Measurements from ENCODE around the gene GRIK4. TPM values are rescaled to one million over a fixed set of nuclear protein-coding genes. Genes with fewer than 3 reads are reported as not detected.

The GRIK4 gene
- total and polyA plus RNA-seq, 2 donors (not counting 1 experiment from before 2014, with no cell fraction given): 0.12 to 0.27 TPM

DNA sequence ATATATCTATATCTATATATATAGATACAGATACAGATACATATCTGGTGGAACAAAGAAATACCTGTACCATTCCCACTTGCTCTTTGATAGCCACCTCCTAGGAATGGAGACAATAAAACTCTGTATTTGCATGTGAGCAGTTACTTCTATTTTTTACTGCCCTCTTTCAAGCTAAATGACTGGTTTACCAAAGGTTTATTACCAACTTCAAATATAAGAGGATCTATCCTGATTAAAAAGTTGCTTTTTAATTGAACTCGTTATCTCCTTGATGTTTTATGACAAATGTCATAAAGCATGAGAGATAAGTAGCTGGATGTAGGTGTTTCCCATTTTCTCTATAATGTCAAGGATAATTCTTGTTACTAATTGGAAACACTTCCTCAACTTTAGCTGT is 21.7 kb upstream of the GRIK4 start:
- DNase-seq (no peak), ATAC-seq (ENCODE audit: low read depth) (no peak)
- Histone ChIP-seq H3K79me2 (ENCODE audit: control insufficient read depth, insufficient read depth, low read length) (no peaks in the 10 kb centered on the region), H3K36me3 (replicated peaks in 1 of 2; ENCODE audit: control extremely low read depth in 1 of 2, control insufficient read depth in 1 of 2, extremely low read depth in 1 of 2, insufficient read depth in 2 of 2, low read length in 1 of 2) (peaks cover 0 to 3% of the 10 kb centered on the region in 2 experiments), H3K27ac (ENCODE audit: low read length in 2 of 2) (no peak overlapping the region), H2AFZ (ENCODE audit: insufficient read depth, low read depth, low read length, poor library complexity, severe bottlenecking) (no peak overlapping the region), H3K4me1 (ENCODE audit: control insufficient read depth in 2 of 2, insufficient read depth in 2 of 2, low read length in 2 of 2) (no peaks in the 10 kb centered on the region), H3K4me3 (ENCODE audit: control extremely low read depth in 1 of 5, extremely low read depth in 1 of 5, insufficient read depth in 1 of 5, low read depth in 2 of 5, low read length in 4 of 5) (no peak overlapping the region), H3K4me2 (replicated peaks; ENCODE audit: low read depth, low read length, poor library complexity, severe bottlenecking) (no peak overlapping the region), H3K27me3 (replicated peaks in 1 of 4; ENCODE audit: control extremely low read depth in 1 of 4, control insufficient read depth in 3 of 4, insufficient read depth in 4 of 4, low read length in 3 of 4) (no peaks in the 10 kb centered on the region), H4K20me1 (ENCODE audit: control insufficient read depth, insufficient read depth, low read length, poor library complexity, severe bottlenecking) (no peaks in the 10 kb centered on the region), H3K9me3 (ENCODE audit: control extremely low read depth in 1 of 3, control insufficient read depth in 2 of 3, insufficient read depth in 1 of 3, low read length in 2 of 3) (no peaks in the 10 kb centered on the region), H3K9ac (ENCODE audit: low read length) (no peak overlapping the region)
- H3K27me3 Mint-ChIP-seq: no peaks in the 10 kb centered on the region
- ChIA-PET CTCF (interaction anchor here (0.8 kb wide), 1 partner anchor 156 kb away, joined by 4 read pairs; no protein-coding TSS in a partner anchor), POLR2A (no interaction called here)
- no CpG with 5 or more reads among the region's 1 CpG for WGBS (ENCODE audit: insufficient coverage)
- H3K4me3 Mint-ChIP-seq: no peak overlapping the region
- H3K9me3 Mint-ChIP-seq (ENCODE audit: insufficient read depth): no peaks in the 10 kb centered on the region
- no peak for TF ChIP-seq EZH2 (IDR thresholded peaks at IDR 0.05; ENCODE audit: borderline replicate concordance, insufficient read depth, low read depth, low read length, poor library complexity, severe bottlenecking)
- TF ChIP-seq, protein P1, sequence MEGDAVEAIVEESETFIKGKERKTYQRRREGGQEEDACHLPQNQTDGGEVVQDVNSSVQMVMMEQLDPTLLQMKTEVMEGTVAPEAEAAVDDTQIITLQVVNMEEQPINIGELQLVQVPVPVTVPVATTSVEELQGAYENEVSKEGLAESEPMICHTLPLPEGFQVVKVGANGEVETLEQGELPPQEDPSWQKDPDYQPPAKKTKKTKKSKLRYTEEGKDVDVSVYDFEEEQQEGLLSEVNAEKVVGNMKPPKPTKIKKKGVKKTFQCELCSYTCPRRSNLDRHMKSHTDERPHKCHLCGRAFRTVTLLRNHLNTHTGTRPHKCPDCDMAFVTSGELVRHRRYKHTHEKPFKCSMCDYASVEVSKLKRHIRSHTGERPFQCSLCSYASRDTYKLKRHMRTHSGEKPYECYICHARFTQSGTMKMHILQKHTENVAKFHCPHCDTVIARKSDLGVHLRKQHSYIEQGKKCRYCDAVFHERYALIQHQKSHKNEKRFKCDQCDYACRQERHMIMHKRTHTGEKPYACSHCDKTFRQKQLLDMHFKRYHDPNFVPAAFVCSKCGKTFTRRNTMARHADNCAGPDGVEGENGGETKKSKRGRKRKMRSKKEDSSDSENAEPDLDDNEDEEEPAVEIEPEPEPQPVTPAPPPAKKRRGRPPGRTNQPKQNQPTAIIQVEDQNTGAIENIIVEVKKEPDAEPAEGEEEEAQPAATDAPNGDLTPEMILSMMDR (IDR thresholded peaks at IDR 0.05): no peak
- H3K4me1 Mint-ChIP-seq: no peaks in the 10 kb centered on the region
- H3K27ac Mint-ChIP-seq: no peak overlapping the region
- intact Hi-C loops (cut with micrococcal nuclease): no loop called here

DNA sequence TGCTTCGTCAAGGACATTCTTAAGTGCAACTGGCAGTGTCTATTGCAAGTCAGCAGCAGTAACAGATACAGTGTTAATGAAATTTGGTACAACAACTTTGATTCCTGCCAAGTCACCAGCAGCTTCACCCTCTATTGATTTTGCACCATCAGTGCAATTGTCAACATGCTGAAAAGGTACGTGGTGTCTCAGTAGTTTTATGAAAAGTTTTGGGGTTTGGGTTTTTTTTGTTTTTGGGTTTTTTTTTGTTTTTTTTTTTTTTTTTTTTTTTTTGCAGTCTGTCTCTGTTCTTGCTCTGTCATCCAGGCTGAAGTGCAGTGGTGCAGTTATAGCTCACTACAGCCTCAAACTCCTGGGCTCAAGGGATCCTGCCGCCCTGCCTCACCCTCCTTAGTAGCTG is 19.1 kb upstream of the GRIK4 start:
- H3K27ac Mint-ChIP-seq: no peak overlapping the region
- Histone ChIP-seq H3K4me1 (ENCODE audit: control insufficient read depth in 2 of 2, insufficient read depth in 2 of 2, low read length in 2 of 2) (no peaks in the 10 kb centered on the region), H3K27ac (ENCODE audit: low read length in 2 of 2) (no peak overlapping the region), H2AFZ (ENCODE audit: insufficient read depth, low read depth, low read length, poor library complexity, severe bottlenecking) (no peak overlapping the region), H3K79me2 (ENCODE audit: control insufficient read depth, insufficient read depth, low read length) (no peaks in the 10 kb centered on the region), H3K4me2 (replicated peaks; ENCODE audit: low read depth, low read length, poor library complexity, severe bottlenecking) (no peak overlapping the region), H3K4me3 (ENCODE audit: control extremely low read depth in 1 of 5, extremely low read depth in 1 of 5, insufficient read depth in 1 of 5, low read depth in 2 of 5, low read length in 4 of 5) (no peak overlapping the region), H3K9ac (ENCODE audit: low read length) (no peak overlapping the region), H3K27me3 (replicated peaks in 1 of 4; ENCODE audit: control extremely low read depth in 1 of 4, control insufficient read depth in 3 of 4, insufficient read depth in 4 of 4, low read length in 3 of 4) (no peaks in the 10 kb centered on the region), H3K36me3 (replicated peaks in 1 of 2; ENCODE audit: control extremely low read depth in 1 of 2, control insufficient read depth in 1 of 2, extremely low read depth in 1 of 2, insufficient read depth in 2 of 2, low read length in 1 of 2) (no peaks in the 10 kb centered on the region), H3K9me3 (ENCODE audit: control extremely low read depth in 1 of 3, control insufficient read depth in 2 of 3, insufficient read depth in 1 of 3, low read length in 2 of 3) (no peaks in the 10 kb centered on the region), H4K20me1 (ENCODE audit: control insufficient read depth, insufficient read depth, low read length, poor library complexity, severe bottlenecking) (no peaks in the 10 kb centered on the region)
- ChIA-PET CTCF (no interaction called here), POLR2A (no interaction called here)
- no CpG with 5 or more reads among the region's 3 CpGs for WGBS (ENCODE audit: insufficient coverage)
- H3K4me1 Mint-ChIP-seq: no peaks in the 10 kb centered on the region
- peaks cover 8% of the 10 kb centered on the region for H3K27me3 Mint-ChIP-seq
- H3K9me3 Mint-ChIP-seq (ENCODE audit: insufficient read depth): no peaks in the 10 kb centered on the region
- TF ChIP-seq, protein P1 (IDR thresholded peaks at IDR 0.05): no peak
- TF ChIP-seq EZH2 (IDR thresholded peaks at IDR 0.05; ENCODE audit: borderline replicate concordance, insufficient read depth, low read depth, low read length, poor library complexity, severe bottlenecking): no peak
- ATAC-seq (ENCODE audit: low read depth) (no peak), DNase-seq (no peak)
- H3K4me3 Mint-ChIP-seq: no peak overlapping the region
- intact Hi-C loops (cut with micrococcal nuclease): no loop called here
